ENCODE data around the gene DAZAP2.

DAZAP2 gene

DNA sequence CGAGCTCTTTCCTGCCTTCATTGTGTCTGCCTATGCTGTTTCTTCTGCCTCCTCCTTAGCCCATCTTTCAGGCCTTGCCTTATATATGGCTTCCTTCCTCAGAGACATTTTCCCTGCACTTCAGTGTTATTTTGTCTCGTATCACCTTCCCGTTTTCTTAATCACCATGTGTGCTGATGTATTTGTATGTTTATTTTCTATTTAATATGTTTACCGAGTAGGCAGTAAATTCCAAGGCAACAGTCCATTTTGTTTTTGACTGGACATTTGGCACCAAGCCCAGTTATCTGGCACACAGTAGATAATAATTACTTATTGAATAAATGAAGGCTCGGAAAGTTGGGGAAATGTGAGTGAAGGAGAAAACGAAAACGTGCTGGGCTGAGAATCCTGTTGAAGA lies 16.2 kb upstream of the DAZAP2 start:
- H3K27ac ChIP-seq (ENCODE audit: extremely low read depth, low read depth, low read length) = no peak overlapping the region
- CTCF ChIA-PET = no interaction called here
- no peaks in the 10 kb centered on the region for H3K9me3 ChIP-seq (ENCODE audit: control insufficient read depth, insufficient read depth, low read depth, low read length)
- POLR2A ChIA-PET = no interaction called here
- no peak for TF ChIP-seq KLF7 (tag by site-specific recombination; IDR thresholded peaks at IDR 0.05; ENCODE audit: borderline replicate concordance)
- TF ChIP-seq ZNF335 (tag by site-specific recombination; conservative IDR thresholded peaks at IDR 0.05) = 0 out of 2 replicates have a peak, but pooled peaks have one; percentile 6
- TF ChIP-seq, protein P1, sequence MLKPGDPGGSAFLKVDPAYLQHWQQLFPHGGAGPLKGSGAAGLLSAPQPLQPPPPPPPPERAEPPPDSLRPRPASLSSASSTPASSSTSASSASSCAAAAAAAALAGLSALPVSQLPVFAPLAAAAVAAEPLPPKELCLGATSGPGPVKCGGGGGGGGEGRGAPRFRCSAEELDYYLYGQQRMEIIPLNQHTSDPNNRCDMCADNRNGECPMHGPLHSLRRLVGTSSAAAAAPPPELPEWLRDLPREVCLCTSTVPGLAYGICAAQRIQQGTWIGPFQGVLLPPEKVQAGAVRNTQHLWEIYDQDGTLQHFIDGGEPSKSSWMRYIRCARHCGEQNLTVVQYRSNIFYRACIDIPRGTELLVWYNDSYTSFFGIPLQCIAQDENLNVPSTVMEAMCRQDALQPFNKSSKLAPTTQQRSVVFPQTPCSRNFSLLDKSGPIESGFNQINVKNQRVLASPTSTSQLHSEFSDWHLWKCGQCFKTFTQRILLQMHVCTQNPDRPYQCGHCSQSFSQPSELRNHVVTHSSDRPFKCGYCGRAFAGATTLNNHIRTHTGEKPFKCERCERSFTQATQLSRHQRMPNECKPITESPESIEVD (tag by site-specific recombination; IDR thresholded peaks at IDR 0.05) = peak; percentile 50; the same call in 1 of the 2 replicates
- no peak for TF ChIP-seq SALL2 (tag by site-specific recombination; IDR thresholded peaks at IDR 0.05; ENCODE audit: borderline replicate concordance)
- peak; percentile 49 for TF ChIP-seq FEZF1 (tag by site-specific recombination; IDR thresholded peaks at IDR 0.05)
- peaks cover 9% of the 10 kb centered on the region for H3K4me1 ChIP-seq (ENCODE audit: control insufficient read depth, insufficient read depth, low read length)
- H3K4me3 ChIP-seq (ENCODE audit: low read depth, low read length) = no peak overlapping the region
- H3K36me3 ChIP-seq (ENCODE audit: control insufficient read depth in 2 of 2, insufficient read depth in 1 of 2, low read length in 2 of 2) = peaks cover 0 to 5% of the 10 kb centered on the region in 2 experiments; a peak in 1 of 3 replicates

DNA sequence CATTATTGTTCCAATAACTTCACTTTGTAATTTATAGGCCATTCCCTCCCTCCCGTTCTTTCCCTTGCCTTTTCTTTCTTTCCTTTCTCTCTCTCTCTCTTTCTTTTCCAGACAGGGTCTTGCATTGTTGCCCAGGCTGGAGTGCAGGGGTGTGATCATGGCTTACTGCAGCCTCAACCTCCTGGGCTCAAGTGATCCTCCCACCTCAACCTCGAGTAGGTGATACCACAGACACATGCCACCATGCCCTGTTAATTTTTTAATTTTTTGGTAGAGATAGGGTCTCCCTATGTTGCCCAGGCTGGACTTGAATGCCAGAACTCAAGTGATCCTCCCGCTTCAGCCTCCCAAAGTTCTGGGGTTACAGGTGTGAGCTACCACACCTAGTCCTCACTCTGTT lies 14.0 kb upstream of the DAZAP2 start:
- CTCF ChIA-PET = no interaction called here
- POLR2A ChIA-PET = no interaction called here

DNA sequence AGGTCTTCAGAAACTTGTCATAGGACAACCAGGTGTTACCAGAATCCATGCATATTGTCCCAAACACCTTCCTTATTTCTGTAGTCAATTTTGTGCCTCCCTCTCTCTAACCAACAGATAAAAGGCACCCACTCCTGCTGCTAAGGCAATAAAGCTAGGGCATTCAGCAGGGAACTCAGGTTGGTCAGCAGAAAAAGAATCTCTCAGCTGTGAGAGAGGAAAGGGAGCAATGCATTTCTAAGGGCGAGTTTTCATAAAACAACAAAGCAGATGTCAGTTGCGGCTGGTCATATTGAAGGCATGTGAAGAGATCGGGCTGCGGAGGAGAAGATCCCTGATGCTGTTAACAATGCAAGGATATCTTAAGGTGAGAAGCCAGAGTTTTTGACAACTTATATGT lies 13.4 kb upstream of the DAZAP2 start:
- no peak overlapping the region for H3K27ac ChIP-seq (ENCODE audit: extremely low read depth, low read depth, low read length)

More for the DNA sequence above, 14.0 kb upstream of the DAZAP2 start:
- Histone ChIP-seq H3K4me3 (ENCODE audit: low read depth, low read length) (no peak overlapping the region), H3K9me3 (ENCODE audit: control insufficient read depth, insufficient read depth, low read depth, low read length) (no peaks in the 10 kb centered on the region), H3K4me1 (ENCODE audit: control insufficient read depth, insufficient read depth, low read length) (peaks cover 5% of the 10 kb centered on the region), H3K27ac (ENCODE audit: extremely low read depth, low read depth, low read length) (no peak overlapping the region), H3K36me3 (ENCODE audit: control insufficient read depth in 2 of 2, insufficient read depth in 1 of 2, low read length in 2 of 2) (peaks cover 0 to 5% of the 10 kb centered on the region in 2 experiments; a peak in 1 of 3 replicates)
- peak; percentile 91 for TF ChIP-seq ZNF121 (tag by site-specific recombination; IDR thresholded peaks at IDR 0.05)
- TF ChIP-seq, protein P2, sequence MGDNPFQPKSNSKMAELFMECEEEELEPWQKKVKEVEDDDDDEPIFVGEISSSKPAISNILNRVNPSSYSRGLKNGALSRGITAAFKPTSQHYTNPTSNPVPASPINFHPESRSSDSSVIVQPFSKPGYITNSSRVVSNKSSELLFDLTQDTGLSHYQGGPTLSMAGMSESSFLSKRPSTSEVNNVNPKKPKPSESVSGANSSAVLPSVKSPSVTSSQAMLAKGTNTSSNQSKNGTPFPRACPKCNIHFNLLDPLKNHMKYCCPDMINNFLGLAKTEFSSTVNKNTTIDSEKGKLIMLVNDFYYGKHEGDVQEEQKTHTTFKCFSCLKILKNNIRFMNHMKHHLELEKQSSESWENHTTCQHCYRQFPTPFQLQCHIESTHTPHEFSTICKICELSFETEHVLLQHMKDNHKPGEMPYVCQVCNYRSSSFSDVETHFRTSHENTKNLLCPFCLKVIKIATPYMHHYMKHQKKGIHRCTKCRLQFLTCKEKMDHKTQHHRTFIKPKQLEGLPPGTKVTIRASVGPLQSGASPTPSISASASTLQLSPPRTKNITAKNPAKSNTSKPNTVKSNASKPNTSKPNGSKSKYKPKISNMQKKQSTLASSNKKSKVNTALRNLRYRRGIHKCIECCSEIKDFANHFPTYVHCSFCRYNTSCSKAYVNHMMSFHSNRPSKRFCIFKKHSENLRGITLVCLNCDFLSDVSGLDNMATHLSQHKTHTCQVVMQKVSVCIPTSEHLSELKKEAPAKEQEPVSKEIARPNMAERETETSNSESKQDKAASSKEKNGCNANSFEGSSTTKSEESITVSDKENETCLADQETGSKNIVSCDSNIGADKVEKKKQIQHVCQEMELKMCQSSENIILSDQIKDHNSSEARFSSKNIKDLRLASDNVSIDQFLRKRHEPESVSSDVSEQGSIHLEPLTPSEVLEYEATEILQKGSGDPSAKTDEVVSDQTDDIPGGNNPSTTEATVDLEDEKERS (tag by site-specific recombination; IDR thresholded peaks at IDR 0.05) = no peak

More for the DNA sequence above, 13.4 kb upstream of the DAZAP2 start:
- no peaks in the 10 kb centered on the region for H3K9me3 ChIP-seq (ENCODE audit: control insufficient read depth, insufficient read depth, low read depth, low read length)
- H3K36me3 ChIP-seq (ENCODE audit: control insufficient read depth in 2 of 2, insufficient read depth in 1 of 2, low read length in 2 of 2) = peaks cover 0 to 5% of the 10 kb centered on the region in 2 experiments; a peak in 1 of 3 replicates
- ChIA-PET POLR2A (no interaction called here), CTCF (interaction anchor here (0.7 kb wide), 1 partner anchor 28 kb away, joined by 3 read pairs; no protein-coding TSS in a partner anchor)
- TF ChIP-seq ZNF239 (tag by site-specific recombination; IDR thresholded peaks at IDR 0.05) = no peak
- TF ChIP-seq, protein P3, sequence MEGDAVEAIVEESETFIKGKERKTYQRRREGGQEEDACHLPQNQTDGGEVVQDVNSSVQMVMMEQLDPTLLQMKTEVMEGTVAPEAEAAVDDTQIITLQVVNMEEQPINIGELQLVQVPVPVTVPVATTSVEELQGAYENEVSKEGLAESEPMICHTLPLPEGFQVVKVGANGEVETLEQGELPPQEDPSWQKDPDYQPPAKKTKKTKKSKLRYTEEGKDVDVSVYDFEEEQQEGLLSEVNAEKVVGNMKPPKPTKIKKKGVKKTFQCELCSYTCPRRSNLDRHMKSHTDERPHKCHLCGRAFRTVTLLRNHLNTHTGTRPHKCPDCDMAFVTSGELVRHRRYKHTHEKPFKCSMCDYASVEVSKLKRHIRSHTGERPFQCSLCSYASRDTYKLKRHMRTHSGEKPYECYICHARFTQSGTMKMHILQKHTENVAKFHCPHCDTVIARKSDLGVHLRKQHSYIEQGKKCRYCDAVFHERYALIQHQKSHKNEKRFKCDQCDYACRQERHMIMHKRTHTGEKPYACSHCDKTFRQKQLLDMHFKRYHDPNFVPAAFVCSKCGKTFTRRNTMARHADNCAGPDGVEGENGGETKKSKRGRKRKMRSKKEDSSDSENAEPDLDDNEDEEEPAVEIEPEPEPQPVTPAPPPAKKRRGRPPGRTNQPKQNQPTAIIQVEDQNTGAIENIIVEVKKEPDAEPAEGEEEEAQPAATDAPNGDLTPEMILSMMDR (tag by site-specific recombination; IDR thresholded peaks at IDR 0.05) = no peak
- TF ChIP-seq ZNF335 (tag by site-specific recombination; conservative IDR thresholded peaks at IDR 0.05) = no peak
- no peak for TF ChIP-seq ZNF423 (tag by site-specific recombination; IDR thresholded peaks at IDR 0.05)
- TF ChIP-seq, protein P4, sequence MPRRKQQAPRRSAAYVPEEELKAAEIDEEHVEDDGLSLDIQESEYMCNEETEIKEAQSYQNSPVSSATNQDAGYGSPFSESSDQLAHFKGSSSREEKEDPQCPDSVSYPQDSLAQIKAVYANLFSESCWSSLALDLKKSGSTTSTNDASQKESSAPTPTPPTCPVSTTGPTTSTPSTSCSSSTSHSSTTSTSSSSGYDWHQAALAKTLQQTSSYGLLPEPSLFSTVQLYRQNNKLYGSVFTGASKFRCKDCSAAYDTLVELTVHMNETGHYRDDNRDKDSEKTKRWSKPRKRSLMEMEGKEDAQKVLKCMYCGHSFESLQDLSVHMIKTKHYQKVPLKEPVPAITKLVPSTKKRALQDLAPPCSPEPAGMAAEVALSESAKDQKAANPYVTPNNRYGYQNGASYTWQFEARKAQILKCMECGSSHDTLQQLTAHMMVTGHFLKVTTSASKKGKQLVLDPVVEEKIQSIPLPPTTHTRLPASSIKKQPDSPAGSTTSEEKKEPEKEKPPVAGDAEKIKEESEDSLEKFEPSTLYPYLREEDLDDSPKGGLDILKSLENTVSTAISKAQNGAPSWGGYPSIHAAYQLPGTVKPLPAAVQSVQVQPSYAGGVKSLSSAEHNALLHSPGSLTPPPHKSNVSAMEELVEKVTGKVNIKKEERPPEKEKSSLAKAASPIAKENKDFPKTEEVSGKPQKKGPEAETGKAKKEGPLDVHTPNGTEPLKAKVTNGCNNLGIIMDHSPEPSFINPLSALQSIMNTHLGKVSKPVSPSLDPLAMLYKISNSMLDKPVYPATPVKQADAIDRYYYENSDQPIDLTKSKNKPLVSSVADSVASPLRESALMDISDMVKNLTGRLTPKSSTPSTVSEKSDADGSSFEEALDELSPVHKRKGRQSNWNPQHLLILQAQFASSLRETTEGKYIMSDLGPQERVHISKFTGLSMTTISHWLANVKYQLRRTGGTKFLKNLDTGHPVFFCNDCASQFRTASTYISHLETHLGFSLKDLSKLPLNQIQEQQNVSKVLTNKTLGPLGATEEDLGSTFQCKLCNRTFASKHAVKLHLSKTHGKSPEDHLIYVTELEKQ (tag by site-specific recombination; IDR thresholded peaks at IDR 0.05; ENCODE audit: borderline replicate concordance) = no peak
- TF ChIP-seq ZFHX2 (tag by site-specific recombination; conservative IDR thresholded peaks at IDR 0.05) = no peak
- TF ChIP-seq SP7 (tag by site-specific recombination; IDR thresholded peaks at IDR 0.05) = no peak
- no peak for TF ChIP-seq MYNN (tag by site-specific recombination; IDR thresholded peaks at IDR 0.05; ENCODE audit: borderline replicate concordance)
- no peak for TF ChIP-seq ZNF791 (tag by site-specific recombination; IDR thresholded peaks at IDR 0.05)
- no peak for TF ChIP-seq ZBTB1 (tag by site-specific recombination; IDR thresholded peaks at IDR 0.05)
- TF ChIP-seq ZNF169 (tag by site-specific recombination; IDR thresholded peaks at IDR 0.05) = no peak
- no peak for TF ChIP-seq HOXA7 (CRISPR knock-in tag; IDR thresholded peaks at IDR 0.05; ENCODE audit: borderline replicate concordance)
- no peak for TF ChIP-seq ZNF707 (tag by site-specific recombination; IDR thresholded peaks at IDR 0.05)
- TF ChIP-seq ZNF146 (tag by site-specific recombination; IDR thresholded peaks at IDR 0.05) = no peak
- no peak overlapping the region for H3K4me3 ChIP-seq (ENCODE audit: low read depth, low read length)
- peaks cover 5% of the 10 kb centered on the region for H3K4me1 ChIP-seq (ENCODE audit: control insufficient read depth, insufficient read depth, low read length)

Data from HEK293 (cell line).